ENCODE data around the gene GRID1.

GRCh38 chr10:86262688-86263181 lies 103.9 kb downstream of the GRID1 start:
- TF ChIP-seq CTCF (conservative IDR thresholded peaks at IDR 0.05) (no peak), EZH2 (IDR thresholded peaks at IDR 0.05; ENCODE audit: low read depth) (no peak)
